C4-2B (cell line): ENCODE measurements around the gene MARS1.

Experiments used
- H3K27ac ChIP-seq: fragments of 450-650 bp; 2 replicates; pipeline ENCODE4 v1.5.1; 2017
- ZFX ChIP-seq: fragments of 450-650 bp; IDR thresholded peaks from 2 replicates; pipeline ENCODE4 v1.6.1; 2017
- TF ChIP-seq, protein P1 (sequence below): fragments of 450-650 bp; conservative IDR thresholded peaks from 2 replicates; pipeline ENCODE4 v1.5.1; 2017; ENCODE audit warnings: mild to moderate bottlenecking

The MARS1 gene

GRCh38 chr12:57448669-57449068 lies 39.2 kb upstream of the MARS1 start:
- no peak overlapping the region for H3K27ac ChIP-seq
- TF ChIP-seq, protein P1, sequence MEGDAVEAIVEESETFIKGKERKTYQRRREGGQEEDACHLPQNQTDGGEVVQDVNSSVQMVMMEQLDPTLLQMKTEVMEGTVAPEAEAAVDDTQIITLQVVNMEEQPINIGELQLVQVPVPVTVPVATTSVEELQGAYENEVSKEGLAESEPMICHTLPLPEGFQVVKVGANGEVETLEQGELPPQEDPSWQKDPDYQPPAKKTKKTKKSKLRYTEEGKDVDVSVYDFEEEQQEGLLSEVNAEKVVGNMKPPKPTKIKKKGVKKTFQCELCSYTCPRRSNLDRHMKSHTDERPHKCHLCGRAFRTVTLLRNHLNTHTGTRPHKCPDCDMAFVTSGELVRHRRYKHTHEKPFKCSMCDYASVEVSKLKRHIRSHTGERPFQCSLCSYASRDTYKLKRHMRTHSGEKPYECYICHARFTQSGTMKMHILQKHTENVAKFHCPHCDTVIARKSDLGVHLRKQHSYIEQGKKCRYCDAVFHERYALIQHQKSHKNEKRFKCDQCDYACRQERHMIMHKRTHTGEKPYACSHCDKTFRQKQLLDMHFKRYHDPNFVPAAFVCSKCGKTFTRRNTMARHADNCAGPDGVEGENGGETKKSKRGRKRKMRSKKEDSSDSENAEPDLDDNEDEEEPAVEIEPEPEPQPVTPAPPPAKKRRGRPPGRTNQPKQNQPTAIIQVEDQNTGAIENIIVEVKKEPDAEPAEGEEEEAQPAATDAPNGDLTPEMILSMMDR: no peak
- no peak for TF ChIP-seq ZFX

GRCh38 chr12:57449375-57449774 lies 38.5 kb upstream of the MARS1 start:
- no peak overlapping the region for H3K27ac ChIP-seq
- TF ChIP-seq, protein P1: no peak
- no peak for TF ChIP-seq ZFX

DNA sequence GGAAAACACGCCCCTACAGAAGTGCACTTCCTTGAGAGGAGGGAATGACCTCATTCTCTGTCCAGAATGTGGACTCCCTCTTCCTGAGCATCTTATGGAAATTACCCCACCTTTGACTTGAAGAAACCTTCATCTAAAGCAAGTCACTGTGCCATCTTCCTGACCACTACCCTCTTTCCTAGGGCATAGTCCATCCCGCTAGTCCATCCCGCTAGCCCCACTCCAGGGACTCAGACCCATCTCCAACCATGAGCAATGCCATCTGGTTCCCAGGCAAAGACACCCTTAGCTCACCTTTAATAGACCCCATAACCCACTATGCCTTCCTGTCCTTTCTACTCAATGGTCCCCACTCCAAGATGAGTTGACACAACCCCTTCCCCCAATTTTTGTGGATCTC lies 37.8 kb upstream of the MARS1 start:
- TF ChIP-seq, protein P1: no peak
- TF ChIP-seq ZFX: no peak
- no peak overlapping the region for H3K27ac ChIP-seq

GRCh38 chr12:57451233-57451778 lies 36.6 kb upstream of the MARS1 start:
- TF ChIP-seq ZFX: no peak
- TF ChIP-seq, protein P1: no peak
- H3K27ac ChIP-seq: no peak overlapping the region

DNA sequence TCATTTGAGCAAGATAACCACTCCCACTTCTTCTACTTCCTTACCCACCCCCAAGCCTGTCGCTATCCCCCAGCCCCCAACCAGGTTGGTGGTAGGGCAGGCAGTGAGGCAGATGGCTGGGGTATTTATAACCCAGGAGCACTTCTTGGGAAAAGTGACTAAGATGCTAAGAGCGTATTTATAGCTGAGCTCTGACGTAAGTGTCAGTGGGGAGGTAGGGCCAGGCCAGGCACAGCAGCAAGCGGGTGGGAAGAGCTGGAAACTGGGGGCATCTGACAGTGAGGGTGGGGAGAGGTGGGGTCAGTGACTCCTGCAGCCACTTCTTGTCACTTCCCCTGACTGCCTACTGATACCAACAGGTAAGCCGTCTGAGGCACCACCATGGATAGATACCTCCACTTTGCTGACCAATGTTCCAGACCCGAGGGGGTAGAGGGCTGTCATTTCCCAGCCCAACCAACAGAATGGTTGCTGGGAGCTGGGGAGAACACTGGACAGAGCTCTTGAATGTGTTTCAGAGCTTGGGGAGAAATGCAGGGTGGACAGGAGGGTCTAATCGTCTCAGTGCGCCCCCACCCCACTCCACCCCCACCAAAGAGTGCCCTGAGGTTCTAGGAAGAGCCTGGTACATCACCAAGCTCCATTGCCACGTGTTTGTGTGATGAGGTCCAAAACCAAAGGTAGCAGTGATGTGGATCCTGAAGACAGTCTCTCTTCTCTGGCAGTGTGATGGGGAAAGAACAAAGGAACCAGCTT lies 35.5 kb upstream of the MARS1 start:
- TF ChIP-seq, protein P1: no peak
- no peak for TF ChIP-seq ZFX
- H3K27ac ChIP-seq: no peak overlapping the region

DNA sequence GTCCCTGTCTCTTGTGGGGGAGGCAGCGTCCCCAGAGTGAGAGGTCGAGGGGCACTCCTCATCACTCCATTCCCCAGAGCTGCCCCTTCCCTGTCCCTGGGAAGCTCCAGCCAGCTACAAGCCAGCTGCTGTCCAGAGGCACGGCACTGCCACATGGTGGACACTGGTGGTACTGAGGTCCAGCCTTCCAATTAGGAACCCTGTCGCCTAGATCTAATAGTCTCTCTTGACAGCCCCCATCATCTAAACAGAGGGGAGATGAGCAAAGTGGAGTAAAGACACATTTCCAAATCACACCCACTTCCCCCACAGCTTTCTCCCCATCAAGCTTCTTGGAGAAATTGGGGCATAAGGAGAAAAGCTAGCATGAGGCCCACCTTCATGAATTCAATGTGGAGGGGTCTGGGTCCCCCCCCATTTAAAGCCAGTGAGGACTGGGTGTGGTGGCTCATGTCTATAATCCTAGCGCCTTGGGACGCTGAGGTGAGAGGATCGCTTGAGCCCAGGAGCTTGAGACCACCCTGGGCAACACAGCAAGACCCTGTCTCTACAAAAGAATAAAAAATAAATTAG lies 34.8 kb upstream of the MARS1 start:
- H3K27ac ChIP-seq: no peak overlapping the region
- no peak for TF ChIP-seq ZFX
- TF ChIP-seq, protein P1: peak; percentile 95

DNA sequence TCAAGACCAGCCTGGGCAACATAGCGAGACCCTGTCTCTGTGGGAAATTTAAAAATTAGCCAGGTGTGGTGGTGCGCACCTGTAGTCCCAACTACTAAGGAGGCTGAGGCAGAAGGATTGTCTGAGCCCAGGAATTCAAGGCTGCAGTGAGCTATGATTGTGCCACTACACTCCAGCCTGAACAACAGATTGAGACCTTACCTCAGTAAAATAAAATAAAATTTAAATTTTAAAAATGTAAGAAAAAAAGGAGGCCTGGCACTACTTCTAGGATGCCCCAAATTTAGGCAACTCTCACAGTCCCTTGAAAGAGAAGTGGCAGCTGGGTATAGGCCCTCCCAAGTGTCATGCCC lies 33.7 kb upstream of the MARS1 start:
- TF ChIP-seq, protein P1: no peak
- no peak for TF ChIP-seq ZFX
- no peak overlapping the region for H3K27ac ChIP-seq
